Upper lobe of left lung (tissue), 6 donors: ENCODE data around the gene SLC9C2. TPM values are rescaled to one million over a fixed set of nuclear protein-coding genes. Genes with fewer than 3 reads are reported as not detected.

Experiments used
- ATAC-seq, 2 donors: fragments of 200-7000 bp; cut with Tn5 transposase; one replicate each; pipeline ENCODE4 v1.9.1; 2022; ENCODE audit warnings: mild to moderate bottlenecking in 2 of 2, moderate library complexity in 2 of 2; ENCODE audit not compliant: low FRiP score in 2 of 2
- DNase-seq, 2 donors: peaks; one replicate each; pipeline ENCODE4 v3.0.0-alpha.2; 2019 to 2020
- H3K27ac ChIP-seq, 4 donors: fragments of 200-600 bp; sonication (generic); one replicate each; pipeline ENCODE4 v1.5.1; 2016 to 2019
- H3K27me3 ChIP-seq, 4 donors: fragments of 200-600 bp; sonication (generic); one replicate each; pipeline ENCODE4 v1.5.1; 2017 to 2019
- H3K36me3 ChIP-seq, 4 donors: fragments of 200-600 bp; sonication (generic); one replicate each; pipeline ENCODE4 v1.5.1; 2016 to 2019
- H3K4me1 ChIP-seq, 4 donors: fragments of 200-600 bp; sonication (generic); one replicate each; pipeline ENCODE4 v1.5.1; 2018 to 2019
- H3K4me3 ChIP-seq, 4 donors: fragments of 200-600 bp; sonication (generic); one replicate each; pipeline ENCODE4 v1.5.1; 2017 to 2019; ENCODE audit warnings: mild to moderate bottlenecking in 2 of 4, moderate library complexity in 1 of 4
- H3K9me3 ChIP-seq, 4 donors: fragments of 200-600 bp; sonication (generic); one replicate each; pipeline ENCODE4 v1.5.1; 2018 to 2019
- CTCF ChIP-seq, 6 experiments: fragments of 450-650 bp in 4 of 6; fragments of 200-600 bp in 2 of 6; sonication (generic) in 2 of 6; IDR thresholded peaks; one replicate each; pipeline ENCODE4 v1.5.1; 2016 to 2019; ENCODE audit warnings: antibody characterized with exemption in 6 of 6
- EP300 ChIP-seq, 4 donors: sonication (generic); formaldehyde crosslinking; IDR thresholded peaks; one replicate each; pipeline ENCODE4 v1.5.1; 2017; ENCODE audit warnings: antibody characterized with exemption in 4 of 4, control low read depth in 2 of 4
- POLR2A ChIP-seq, 4 donors: fragments of 450-650 bp; IDR thresholded peaks; one replicate each; pipeline ENCODE4 v1.5.1; 2016 to 2017; ENCODE audit warnings: antibody characterized with exemption in 4 of 4, mild to moderate bottlenecking in 2 of 4
- POLR2AphosphoS5 ChIP-seq, 2 donors: sonication (generic); formaldehyde crosslinking; IDR thresholded peaks; one replicate each; pipeline ENCODE4 v1.5.1; 2017; ENCODE audit warnings: antibody characterized with exemption in 2 of 2
- WGBS, 2 donors: methylation state at CpG; one replicate each; pipeline ENCODE4 v1.1.5; 2017 to 2018; 5-methylcytosine and 5-hydroxymethylcytosine counted together
- total RNA-seq, 6 donors: library from RNA; depleted of rRNA in 4 of 6; stranded (reverse); fragments of >200 nt in 4 of 6; gene quantifications; one replicate each; pipeline versions ENCODE4 v1.1.0 to v1.2.1, GENCODE V29; 2016 to 2021
- donor health status: DM: no; HTN: no; CAD: no; lungs with moderate emphysema.
- donor health status: DM: no; HTN: yes; CAD: no; lungs with severe emphysema.

SLC9C2 gene
- total RNA-seq, 6 donors from 2014 or later = 0.15 to 1.5 (median 0.76) TPM; not detected in 2

- TF ChIP-seq CTCF (IDR thresholded peaks at IDR 0.05) = no peak
- TF ChIP-seq POLR2AphosphoS5 (IDR thresholded peaks at IDR 0.05) = no peak
- TF ChIP-seq EP300 (IDR thresholded peaks at IDR 0.05) = no peak
- TF ChIP-seq POLR2A (IDR thresholded peaks at IDR 0.05) = no peak
- H3K27me3 ChIP-seq = no peaks in the 10 kb centered on the region
- no peak overlapping the region for H3K27ac ChIP-seq
- H3K4me1 ChIP-seq = no peaks in the 10 kb centered on the region
- no peaks in the 10 kb centered on the region for H3K36me3 ChIP-seq
- no peak overlapping the region for H3K4me3 ChIP-seq
- H3K9me3 ChIP-seq = no peaks in the 10 kb centered on the region
- ATAC-seq (no peak), DNase-seq (no peak)
Measured at GRCh38 chr1:173532237-173532636, 70.6 kb downstream of the SLC9C2 start.

GRCh38 chr1:173530795-173531693 lies 71.8 kb downstream of the SLC9C2 start:
- Histone ChIP-seq H3K4me1 (no peaks in the 10 kb centered on the region), H3K9me3 (no peaks in the 10 kb centered on the region), H3K27ac (no peak overlapping the region), H3K36me3 (no peaks in the 10 kb centered on the region), H3K27me3 (no peaks in the 10 kb centered on the region), H3K4me3 (no peak overlapping the region)
- 80 to 82% methylated on average over 4 of the region's 4 CpGs for WGBS, 2 donors
- TF ChIP-seq POLR2AphosphoS5 (IDR thresholded peaks at IDR 0.05) (no peak), EP300 (IDR thresholded peaks at IDR 0.05) (no peak), POLR2A (IDR thresholded peaks at IDR 0.05) (no peak), CTCF (IDR thresholded peaks at IDR 0.05) (no peak)
- ATAC-seq = no peak
- DNase-seq = no peak

GRCh38 chr1:173529106-173529505 lies 73.8 kb downstream of the SLC9C2 start:
- ATAC-seq (no peak), DNase-seq (no peak)
- 63 to 66% methylated on average over 4 of the region's 4 CpGs for WGBS, 2 donors

GRCh38 chr1:173527151-173527826 lies 75.6 kb downstream of the SLC9C2 start:
- Histone ChIP-seq H3K4me1 (no peaks in the 10 kb centered on the region), H3K9me3 (no peaks in the 10 kb centered on the region), H3K27ac (no peak overlapping the region), H3K27me3 (no peaks in the 10 kb centered on the region), H3K36me3 (no peaks in the 10 kb centered on the region), H3K4me3 (no peak overlapping the region)
- ATAC-seq = peak; percentile 54 to 64
- WGBS, 2 donors = 45 to 47% methylated on average over 3 of the region's 3 CpGs
- DNase-seq = peak in 1 of 2 donors; percentile 45
- TF ChIP-seq POLR2AphosphoS5 (IDR thresholded peaks at IDR 0.05) (peak; percentile 33 to 62), POLR2A (IDR thresholded peaks at IDR 0.05) (no peak), EP300 (IDR thresholded peaks at IDR 0.05) (peak in 2 of 4 donors; percentile 66 to 83), CTCF (IDR thresholded peaks at IDR 0.05) (no peak)

More at GRCh38 chr1:173529106-173529505, 73.8 kb downstream of the SLC9C2 start:
- Histone ChIP-seq H3K36me3 (no peaks in the 10 kb centered on the region), H3K27ac (no peak overlapping the region), H3K27me3 (no peaks in the 10 kb centered on the region), H3K4me3 (no peak overlapping the region), H3K9me3 (no peaks in the 10 kb centered on the region), H3K4me1 (no peaks in the 10 kb centered on the region)
- TF ChIP-seq POLR2AphosphoS5 (IDR thresholded peaks at IDR 0.05) (no peak), POLR2A (IDR thresholded peaks at IDR 0.05) (no peak), CTCF (IDR thresholded peaks at IDR 0.05) (no peak), EP300 (IDR thresholded peaks at IDR 0.05) (no peak)
